SK-N-SH treated with all-trans-retinoic acid at 6 μM for 48 hours (cell line): ENCODE data around the gene CYB5B.

Experiments used
- ATAC-seq: fragments of 200-7000 bp; cut with Tn5 transposase; 3 replicates; pipeline ENCODE4 v1.9.1; 2020; ENCODE audit warnings: mild to moderate bottlenecking, moderate library complexity
- ARNTL ChIP-seq: fragments of 450-650 bp; formaldehyde crosslinking; IDR thresholded peaks from 2 replicates; pipeline ENCODE4 v1.5.0; 2020; ENCODE audit warnings: low read depth, mild to moderate bottlenecking, moderate library complexity, borderline replicate concordance
- BACH2 ChIP-seq: fragments of 250-450 bp; sonication (Bioruptor Pico); IDR thresholded peaks from 2 replicates; pipeline ENCODE4 v1.9.0; 2021; ENCODE audit warnings: mild to moderate bottlenecking, borderline replicate concordance
- CSDC2 ChIP-seq: fragments of 250-450 bp; sonication (Bioruptor Pico); IDR thresholded peaks from 2 replicates; pipeline ENCODE4 v1.5.0; 2020; ENCODE audit warnings: mild to moderate bottlenecking, moderate library complexity
- GLIS3 ChIP-seq: fragments of 250-450 bp; sonication (Bioruptor Pico); IDR thresholded peaks from 2 replicates; pipeline ENCODE4 v1.5.0; 2020; ENCODE audit warnings: mild to moderate bottlenecking, moderate library complexity
- ISL1 ChIP-seq: fragments of 250-450 bp; sonication (Bioruptor Pico); IDR thresholded peaks from 2 replicates; pipeline ENCODE4 v2.1.2; 2022; ENCODE audit warnings: mild to moderate bottlenecking, moderate library complexity
- OSR1 ChIP-seq: fragments of 250-450 bp; sonication (Bioruptor Pico); IDR thresholded peaks from 2 replicates; pipeline ENCODE4 v1.8.0; 2022; ENCODE audit warnings: moderate library complexity, mild to moderate bottlenecking, inconsistent platforms
- RARB ChIP-seq: fragments of 250-450 bp; sonication (Bioruptor Pico); IDR thresholded peaks from 2 replicates; pipeline ENCODE4 v1.8.0; 2021; ENCODE audit warnings: mild to moderate bottlenecking, moderate library complexity
- TCF4 ChIP-seq: fragments of 250-450 bp; sonication (Bioruptor Pico); IDR thresholded peaks from 2 replicates; pipeline ENCODE4 v1.8.0; 2021; ENCODE audit warnings: mild to moderate bottlenecking, moderate library complexity, borderline replicate concordance
- ZC3H10 ChIP-seq: fragments of 250-450 bp; sonication (Bioruptor Pico); IDR thresholded peaks from 2 replicates; pipeline ENCODE4 v1.5.1; 2021; ENCODE audit warnings: mild to moderate bottlenecking, moderate library complexity
- ZFP3 ChIP-seq: fragments of 250-450 bp; sonication (Bioruptor Pico); IDR thresholded peaks from 2 replicates; pipeline ENCODE4 v1.5.0; 2020; ENCODE audit warnings: mild to moderate bottlenecking, moderate library complexity
- ZFP30 ChIP-seq: fragments of 450-650 bp; formaldehyde crosslinking; IDR thresholded peaks from 2 replicates; pipeline ENCODE4 v1.5.0; 2022; ENCODE audit warnings: mild to moderate bottlenecking, moderate library complexity
- ZNF565 ChIP-seq: fragments of 450-650 bp; formaldehyde crosslinking; conservative IDR thresholded peaks from 2 replicates; pipeline ENCODE4 v1.5.0; 2020; ENCODE audit warnings: low read depth, mild to moderate bottlenecking, moderate library complexity
- ZNF70 ChIP-seq: fragments of 450-650 bp; formaldehyde crosslinking; IDR thresholded peaks from 2 replicates; pipeline ENCODE4 v1.5.0; 2020; ENCODE audit warnings: mild to moderate bottlenecking, moderate library complexity
- ZNF8 ChIP-seq: fragments of 450-650 bp; formaldehyde crosslinking; IDR thresholded peaks from 2 replicates; pipeline ENCODE4 v1.5.0; 2020; ENCODE audit warnings: mild to moderate bottlenecking, moderate library complexity
- TF ChIP-seq, protein P1 (sequence below): fragments of 250-450 bp; sonication (Bioruptor Pico); IDR thresholded peaks from 2 replicates; pipeline ENCODE4 v1.5.1; 2021; ENCODE audit warnings: mild to moderate bottlenecking, moderate library complexity
- TF ChIP-seq, protein P2 (sequence below): fragments of 250-450 bp; sonication (Bioruptor Pico); IDR thresholded peaks from 2 replicates; pipeline ENCODE4 v1.8.0; 2020; ENCODE audit warnings: mild to moderate bottlenecking, moderate library complexity, borderline replicate concordance
- TF ChIP-seq, protein P3 (sequence below): fragments of 250-450 bp; sonication (Bioruptor Pico); IDR thresholded peaks from 2 replicates; pipeline ENCODE4 v1.8.0; 2021; ENCODE audit warnings: low read depth, mild to moderate bottlenecking, moderate library complexity, borderline replicate concordance
- TF ChIP-seq, protein P4 (sequence below): fragments of 250-450 bp; sonication (Bioruptor Pico); IDR thresholded peaks from 2 replicates; pipeline ENCODE4 v1.5.1; 2020; ENCODE audit warnings: low read depth, mild to moderate bottlenecking, moderate library complexity
- TF ChIP-seq, protein P5 (sequence below): fragments of 250-450 bp; sonication (Bioruptor Pico); IDR thresholded peaks from 2 replicates; pipeline ENCODE4 v1.5.0; 2020; ENCODE audit warnings: mild to moderate bottlenecking, moderate library complexity

The CYB5B gene

DNA sequence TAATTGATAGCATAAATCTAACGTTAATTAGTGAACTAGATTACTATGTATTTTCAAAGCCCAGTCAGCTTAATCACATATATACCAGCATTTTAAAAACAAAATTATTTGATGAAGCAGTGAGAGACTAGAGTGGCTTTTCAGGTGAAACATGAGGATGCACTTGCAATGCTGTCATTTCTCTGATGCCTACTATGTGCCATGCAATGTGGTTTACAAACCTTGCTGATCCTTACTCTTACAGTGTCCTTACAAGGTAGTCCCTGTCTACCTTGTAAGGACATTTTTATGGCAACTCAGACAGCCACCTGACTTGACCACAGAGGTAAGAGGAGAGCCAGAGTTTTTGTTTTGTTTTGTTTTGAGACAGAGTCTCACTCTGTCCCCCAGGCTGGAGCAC lies 42.7 kb downstream of the CYB5B start:
- ATAC-seq = no peak
- TF ChIP-seq GLIS3 (no peak), ZNF8 (CRISPR knock-in tag) (no peak), OSR1 (CRISPR knock-in tag) (no peak), BACH2 (CRISPR knock-in tag) (no peak), TCF4 (CRISPR knock-in tag) (no peak), ZC3H10 (CRISPR knock-in tag) (no peak)
- TF ChIP-seq, protein P1, sequence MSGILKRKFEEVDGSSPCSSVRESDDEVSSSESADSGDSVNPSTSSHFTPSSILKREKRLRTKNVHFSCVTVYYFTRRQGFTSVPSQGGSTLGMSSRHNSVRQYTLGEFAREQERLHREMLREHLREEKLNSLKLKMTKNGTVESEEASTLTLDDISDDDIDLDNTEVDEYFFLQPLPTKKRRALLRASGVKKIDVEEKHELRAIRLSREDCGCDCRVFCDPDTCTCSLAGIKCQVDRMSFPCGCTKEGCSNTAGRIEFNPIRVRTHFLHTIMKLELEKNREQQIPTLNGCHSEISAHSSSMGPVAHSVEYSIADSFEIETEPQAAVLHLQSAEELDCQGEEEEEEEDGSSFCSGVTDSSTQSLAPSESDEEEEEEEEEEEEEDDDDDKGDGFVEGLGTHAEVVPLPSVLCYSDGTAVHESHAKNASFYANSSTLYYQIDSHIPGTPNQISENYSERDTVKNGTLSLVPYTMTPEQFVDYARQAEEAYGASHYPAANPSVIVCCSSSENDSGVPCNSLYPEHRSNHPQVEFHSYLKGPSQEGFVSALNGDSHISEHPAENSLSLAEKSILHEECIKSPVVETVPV (CRISPR knock-in tag) = no peak
- TF ChIP-seq, protein P2, sequence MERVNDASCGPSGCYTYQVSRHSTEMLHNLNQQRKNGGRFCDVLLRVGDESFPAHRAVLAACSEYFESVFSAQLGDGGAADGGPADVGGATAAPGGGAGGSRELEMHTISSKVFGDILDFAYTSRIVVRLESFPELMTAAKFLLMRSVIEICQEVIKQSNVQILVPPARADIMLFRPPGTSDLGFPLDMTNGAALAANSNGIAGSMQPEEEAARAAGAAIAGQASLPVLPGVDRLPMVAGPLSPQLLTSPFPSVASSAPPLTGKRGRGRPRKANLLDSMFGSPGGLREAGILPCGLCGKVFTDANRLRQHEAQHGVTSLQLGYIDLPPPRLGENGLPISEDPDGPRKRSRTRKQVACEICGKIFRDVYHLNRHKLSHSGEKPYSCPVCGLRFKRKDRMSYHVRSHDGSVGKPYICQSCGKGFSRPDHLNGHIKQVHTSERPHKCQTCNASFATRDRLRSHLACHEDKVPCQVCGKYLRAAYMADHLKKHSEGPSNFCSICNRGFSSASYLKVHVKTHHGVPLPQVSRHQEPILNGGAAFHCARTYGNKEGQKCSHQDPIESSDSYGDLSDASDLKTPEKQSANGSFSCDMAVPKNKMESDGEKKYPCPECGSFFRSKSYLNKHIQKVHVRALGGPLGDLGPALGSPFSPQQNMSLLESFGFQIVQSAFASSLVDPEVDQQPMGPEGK (CRISPR knock-in tag) = no peak

DNA sequence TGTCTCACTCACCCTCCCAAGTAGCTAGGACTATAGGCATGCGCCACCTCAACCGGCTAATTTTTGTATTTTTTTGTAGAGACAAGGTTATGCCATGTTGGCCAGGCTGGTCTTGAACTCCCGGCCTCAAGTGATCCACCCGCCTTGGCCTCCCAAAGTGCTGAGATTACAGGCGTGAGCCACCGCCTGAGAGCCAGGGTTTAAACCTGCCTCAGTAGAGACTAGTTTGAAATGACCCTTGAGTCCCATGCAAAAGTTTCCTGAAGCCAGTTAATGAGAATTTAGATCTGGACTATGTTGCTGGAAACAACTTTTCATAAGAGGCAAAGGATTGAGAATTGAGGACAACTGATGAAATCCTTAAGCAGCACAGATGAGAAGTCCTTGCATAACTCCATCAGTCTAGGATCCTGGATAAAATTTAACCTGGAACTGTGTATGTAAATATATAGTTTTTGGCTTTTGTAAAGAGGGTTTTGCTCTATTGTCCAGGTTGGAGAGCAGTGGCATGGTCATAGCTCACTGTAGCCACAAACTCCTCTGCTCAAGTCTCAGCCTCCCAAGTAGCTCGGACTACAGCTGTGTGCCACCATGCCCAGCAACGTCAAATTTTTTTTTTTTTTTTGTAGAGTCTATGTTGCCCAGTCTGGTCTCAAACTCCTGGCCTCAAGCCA lies 43.2 kb downstream of the CYB5B start:
- TF ChIP-seq CSDC2 (CRISPR knock-in tag) = no peak
- TF ChIP-seq, protein P3, sequence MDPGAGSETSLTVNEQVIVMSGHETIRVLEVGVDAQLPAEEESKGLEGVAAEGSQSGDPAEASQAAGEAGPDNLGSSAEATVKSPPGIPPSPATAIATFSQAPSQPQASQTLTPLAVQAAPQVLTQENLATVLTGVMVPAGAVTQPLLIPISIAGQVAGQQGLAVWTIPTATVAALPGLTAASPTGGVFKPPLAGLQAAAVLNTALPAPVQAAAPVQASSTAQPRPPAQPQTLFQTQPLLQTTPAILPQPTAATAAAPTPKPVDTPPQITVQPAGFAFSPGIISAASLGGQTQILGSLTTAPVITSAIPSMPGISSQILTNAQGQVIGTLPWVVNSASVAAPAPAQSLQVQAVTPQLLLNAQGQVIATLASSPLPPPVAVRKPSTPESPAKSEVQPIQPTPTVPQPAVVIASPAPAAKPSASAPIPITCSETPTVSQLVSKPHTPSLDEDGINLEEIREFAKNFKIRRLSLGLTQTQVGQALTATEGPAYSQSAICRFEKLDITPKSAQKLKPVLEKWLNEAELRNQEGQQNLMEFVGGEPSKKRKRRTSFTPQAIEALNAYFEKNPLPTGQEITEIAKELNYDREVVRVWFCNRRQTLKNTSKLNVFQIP = no peak
- no peak for TF ChIP-seq BACH2 (CRISPR knock-in tag)
- no peak for TF ChIP-seq ARNTL (CRISPR knock-in tag)
- no peak for TF ChIP-seq TCF4 (CRISPR knock-in tag)
- TF ChIP-seq, protein P1 (CRISPR knock-in tag) = no peak
- TF ChIP-seq ISL1 (CRISPR knock-in tag) = no peak
- TF ChIP-seq OSR1 (CRISPR knock-in tag) = no peak
- no peak for TF ChIP-seq ZFP3 (CRISPR knock-in tag)
- no peak for TF ChIP-seq GLIS3
- TF ChIP-seq, protein P2 (CRISPR knock-in tag) = no peak
- TF ChIP-seq ZNF70 = no peak
- TF ChIP-seq RARB (CRISPR knock-in tag) = no peak
- TF ChIP-seq, protein P4, sequence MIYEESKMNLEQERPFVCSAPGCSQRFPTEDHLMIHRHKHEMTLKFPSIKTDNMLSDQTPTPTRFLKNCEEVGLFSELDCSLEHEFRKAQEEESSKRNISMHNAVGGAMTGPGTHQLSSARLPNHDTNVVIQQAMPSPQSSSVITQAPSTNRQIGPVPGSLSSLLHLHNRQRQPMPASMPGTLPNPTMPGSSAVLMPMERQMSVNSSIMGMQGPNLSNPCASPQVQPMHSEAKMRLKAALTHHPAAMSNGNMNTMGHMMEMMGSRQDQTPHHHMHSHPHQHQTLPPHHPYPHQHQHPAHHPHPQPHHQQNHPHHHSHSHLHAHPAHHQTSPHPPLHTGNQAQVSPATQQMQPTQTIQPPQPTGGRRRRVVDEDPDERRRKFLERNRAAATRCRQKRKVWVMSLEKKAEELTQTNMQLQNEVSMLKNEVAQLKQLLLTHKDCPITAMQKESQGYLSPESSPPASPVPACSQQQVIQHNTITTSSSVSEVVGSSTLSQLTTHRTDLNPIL (CRISPR knock-in tag) = no peak
- no peak for TF ChIP-seq ZFP30 (CRISPR knock-in tag)
- no peak for TF ChIP-seq ZNF8 (CRISPR knock-in tag)
- ATAC-seq = no peak

DNA sequence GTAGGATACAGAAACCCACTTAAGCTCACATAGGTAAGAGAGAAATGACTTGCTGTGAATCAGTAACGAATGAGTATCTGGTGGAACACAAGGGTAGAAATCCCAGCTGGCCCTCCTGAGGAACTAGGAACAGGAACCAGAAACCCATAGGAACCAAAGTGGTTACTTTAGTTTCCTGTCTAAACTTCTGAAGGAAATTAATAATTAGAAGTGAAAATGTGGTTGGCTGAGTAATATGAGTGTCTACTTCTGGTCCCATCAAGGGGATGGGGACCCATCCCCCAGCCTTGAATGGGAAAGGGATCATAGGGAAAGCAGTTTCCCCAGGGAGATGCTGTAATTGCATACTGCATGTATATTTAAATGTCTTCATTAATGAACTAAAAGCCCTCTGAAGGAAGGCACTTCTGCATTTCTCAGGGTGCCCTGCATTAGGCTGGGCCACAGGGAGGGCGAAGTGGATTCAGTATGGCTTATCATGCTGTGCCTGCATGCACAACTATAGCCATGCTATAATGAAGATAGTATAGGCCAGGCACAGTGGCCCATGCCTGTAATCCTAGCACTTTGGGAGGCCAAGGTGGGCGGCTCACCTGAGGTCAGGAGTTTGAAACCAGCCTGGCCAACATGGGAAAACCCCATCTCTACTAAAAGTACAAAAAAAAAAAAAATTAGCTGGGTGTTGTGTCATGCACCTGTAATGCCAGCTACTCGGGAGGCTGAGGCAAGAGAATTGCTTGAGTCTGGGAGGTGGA lies 45.6 kb downstream of the CYB5B start:
- ATAC-seq = peak; percentile 20
- TF ChIP-seq, protein P4 (CRISPR knock-in tag) = no peak
- TF ChIP-seq, protein P5, sequence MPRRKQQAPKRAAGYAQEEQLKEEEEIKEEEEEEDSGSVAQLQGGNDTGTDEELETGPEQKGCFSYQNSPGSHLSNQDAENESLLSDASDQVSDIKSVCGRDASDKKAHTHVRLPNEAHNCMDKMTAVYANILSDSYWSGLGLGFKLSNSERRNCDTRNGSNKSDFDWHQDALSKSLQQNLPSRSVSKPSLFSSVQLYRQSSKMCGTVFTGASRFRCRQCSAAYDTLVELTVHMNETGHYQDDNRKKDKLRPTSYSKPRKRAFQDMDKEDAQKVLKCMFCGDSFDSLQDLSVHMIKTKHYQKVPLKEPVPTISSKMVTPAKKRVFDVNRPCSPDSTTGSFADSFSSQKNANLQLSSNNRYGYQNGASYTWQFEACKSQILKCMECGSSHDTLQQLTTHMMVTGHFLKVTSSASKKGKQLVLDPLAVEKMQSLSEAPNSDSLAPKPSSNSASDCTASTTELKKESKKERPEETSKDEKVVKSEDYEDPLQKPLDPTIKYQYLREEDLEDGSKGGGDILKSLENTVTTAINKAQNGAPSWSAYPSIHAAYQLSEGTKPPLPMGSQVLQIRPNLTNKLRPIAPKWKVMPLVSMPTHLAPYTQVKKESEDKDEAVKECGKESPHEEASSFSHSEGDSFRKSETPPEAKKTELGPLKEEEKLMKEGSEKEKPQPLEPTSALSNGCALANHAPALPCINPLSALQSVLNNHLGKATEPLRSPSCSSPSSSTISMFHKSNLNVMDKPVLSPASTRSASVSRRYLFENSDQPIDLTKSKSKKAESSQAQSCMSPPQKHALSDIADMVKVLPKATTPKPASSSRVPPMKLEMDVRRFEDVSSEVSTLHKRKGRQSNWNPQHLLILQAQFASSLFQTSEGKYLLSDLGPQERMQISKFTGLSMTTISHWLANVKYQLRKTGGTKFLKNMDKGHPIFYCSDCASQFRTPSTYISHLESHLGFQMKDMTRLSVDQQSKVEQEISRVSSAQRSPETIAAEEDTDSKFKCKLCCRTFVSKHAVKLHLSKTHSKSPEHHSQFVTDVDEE (CRISPR knock-in tag) = no peak
- TF ChIP-seq ZNF8 (CRISPR knock-in tag) (no peak), ZNF565 (CRISPR knock-in tag) (no peak), ISL1 (CRISPR knock-in tag) (no peak)
